HCT116 (cell line): Measurements from ENCODE around the gene DHPS. TPM values are rescaled to one million over a fixed set of nuclear protein-coding genes. Genes with fewer than 3 reads are reported as not detected.

Experiments used
- ATAC-seq: fragments of 200-7000 bp; cut with Tn5 transposase; 2 replicates; pipeline ENCODE4 v1.9.1; 2020; ENCODE audit warnings: mild to moderate bottlenecking, moderate library complexity
- BruUV-seq: library from RNA; stranded (reverse); fragments of 400-500 nt; replicated peaks from 2 replicates; lab custom pipeline; 2021; lab: Mats Ljungman, UMichigan
- CTCF ChIA-PET: fragments of 300-600 bp; sonication (Branson Sonifier 250); formaldehyde crosslinking; loops from one replicate; lab custom pipeline; 2021; ENCODE audit warnings: antibody characterized with exemption; lab: Charles Lee
- POLR2A ChIA-PET: fragments of 300-600, 350-600 bp; sonication (Branson Sonifier 250); formaldehyde crosslinking; loops from one replicate; lab custom pipeline; 2021; ENCODE audit warnings: antibody characterized with exemption; lab: Charles Lee
- RAD21 ChIA-PET, 2 experiments: fragments of 300-600 bp; sonication (Branson Sonifier 250); formaldehyde crosslinking; loops; one replicate each; lab custom pipeline; 2023; ENCODE audit warnings: low total read pairs in 2 of 2; ENCODE audit not compliant: uncharacterized antibody in 2 of 2, unreplicated experiment in 2 of 2, low non-redundant PET in 1 of 2; lab: Charles Lee
- DNase-seq: peaks from one replicate; pipeline ENCODE4 v3.0.0-alpha.2; 2010; ENCODE audit warnings: low read depth, low spot score
- H2AFZ ChIP-seq: fragments of 200-600 bp; shearing (Covaris generic), sonication (generic); 2 replicates; pipeline ENCODE4 v1.6.1; 2017; ENCODE audit warnings: low read depth, mixed run types, mixed read lengths, antibody characterized with exemption, low read length; ENCODE audit not compliant: poor library complexity, severe bottlenecking
- H3K27ac ChIP-seq: 2 replicates; pipeline ENCODE4 v1.5.1; 2012; ENCODE audit warnings: low read depth, low read length
- H3K27me3 ChIP-seq: fragments of 200-600 bp; sonication (generic); 2 replicates; pipeline ENCODE4 v1.6.1; 2016; ENCODE audit warnings: mixed run types, low read length, mixed read lengths; ENCODE audit not compliant: insufficient read depth
- H3K36me3 ChIP-seq, 2 experiments: fragments of 200-500 bp in 1 of 2; fragments of 200-600 bp in 1 of 2; sonication (Bioruptor generic) in 1 of 2; sonication (generic) in 1 of 2; 2 replicates each; pipeline versions ENCODE4 v1.5.1 to v1.6.1; 2014 to 2016; ENCODE audit warnings: low read length in 2 of 2, inconsistent platforms in 1 of 2, mixed read lengths in 1 of 2, mixed run types in 1 of 2; ENCODE audit not compliant: insufficient read depth in 2 of 2, control insufficient read depth in 1 of 2
- H3K4me1 ChIP-seq, 2 experiments: fragments of 200-600 bp in 1 of 2; sonication (generic) in 1 of 2; 2 replicates each; pipeline versions ENCODE4 v1.5.1 to v1.6.1; 2012 to 2017; ENCODE audit warnings: low read length in 2 of 2, inconsistent platforms in 1 of 2, mild to moderate bottlenecking in 1 of 2, mixed read lengths in 1 of 2, mixed run types in 1 of 2, moderate library complexity in 1 of 2; ENCODE audit not compliant: insufficient read depth in 2 of 2, control insufficient read depth in 1 of 2
- H3K4me2 ChIP-seq: fragments of 200-600 bp; sonication (generic); 2 replicates; pipeline ENCODE4 v1.6.1; 2017; ENCODE audit warnings: mixed run types, low read length, mixed read lengths
- H3K4me3 ChIP-seq, 2 experiments: fragments of 200-600 bp in 1 of 2; sonication (generic) in 1 of 2; replicated peaks in 1 of 2; 2 replicates each; pipeline ENCODE4 v1.5.1; 2011 to 2016; ENCODE audit warnings: low read length in 2 of 2, control low read depth in 1 of 2, low read depth in 1 of 2, mild to moderate bottlenecking in 1 of 2, mixed read lengths in 1 of 2, mixed run types in 1 of 2
- H3K79me2 ChIP-seq: fragments of 200-600 bp; sonication (generic); 2 replicates; pipeline ENCODE4 v1.6.1; 2017; ENCODE audit warnings: mild to moderate bottlenecking, mixed run types, low read length, moderate library complexity, mixed read lengths; ENCODE audit not compliant: insufficient read depth
- H3K9ac ChIP-seq: fragments of 200-600 bp; sonication (generic); 2 replicates; pipeline ENCODE4 v1.6.1; 2016; ENCODE audit warnings: low read length, mixed read lengths
- H3K9me2 ChIP-seq: fragments of 200-600 bp; sonication (generic), shearing (Covaris generic); 2 replicates; pipeline ENCODE4 v1.6.1; 2017; ENCODE audit warnings: mixed run types, mild to moderate bottlenecking, moderate library complexity; ENCODE audit not compliant: insufficient read depth
- H3K9me3 ChIP-seq, 2 experiments: fragments of 200-500 bp in 1 of 2; fragments of 200-600 bp in 1 of 2; sonication (Bioruptor generic) in 1 of 2; sonication (generic) in 1 of 2; 2 replicates each; pipeline ENCODE4 v1.6.1; 2014 to 2017; ENCODE audit warnings: low read length in 2 of 2, mixed read lengths in 2 of 2, inconsistent platforms in 1 of 2, low read depth in 1 of 2, mild to moderate bottlenecking in 1 of 2, mixed run types in 1 of 2, moderate library complexity in 1 of 2; ENCODE audit not compliant: control insufficient read depth in 1 of 2, insufficient read depth in 1 of 2
- H4K20me1 ChIP-seq: fragments of 200-600 bp; sonication (generic), shearing (Covaris generic); 2 replicates; pipeline ENCODE4 v1.6.1; 2017; ENCODE audit warnings: mixed run types, mild to moderate bottlenecking, moderate library complexity; ENCODE audit not compliant: insufficient read depth
- CEBPB ChIP-seq: IDR thresholded peaks from 2 replicates; pipeline ENCODE4 v1.6.1; 2012; ENCODE audit warnings: low read depth
- EGR1 ChIP-seq: IDR thresholded peaks from 2 replicates; pipeline ENCODE4 v1.6.1; 2012; ENCODE audit warnings: low read depth
- JUND ChIP-seq: IDR thresholded peaks from 2 replicates; pipeline ENCODE4 v1.6.1; 2012
- POLR2A ChIP-seq: IDR thresholded peaks from 2 replicates; pipeline ENCODE4 v1.7.0; 2011; ENCODE audit warnings: borderline replicate concordance; ENCODE audit not compliant: insufficient read depth, insufficient read length; ENCODE audit errors: extremely low read depth
- RAD21 ChIP-seq: IDR thresholded peaks from 2 replicates; pipeline ENCODE4 v1.6.1; 2012; ENCODE audit warnings: low read depth, mild to moderate bottlenecking
- SIN3A ChIP-seq: IDR thresholded peaks from 2 replicates; pipeline ENCODE4 v1.6.1; 2012; ENCODE audit warnings: low read depth
- SP1 ChIP-seq: IDR thresholded peaks from 2 replicates; pipeline ENCODE4 v1.6.1; 2012; ENCODE audit warnings: low read depth
- TCF7L2 ChIP-seq: IDR thresholded peaks from 2 replicates; pipeline ENCODE4 v1.7.0; 2011; ENCODE audit warnings: borderline replicate concordance, inconsistent platforms; ENCODE audit not compliant: insufficient read depth, insufficient read length; ENCODE audit errors: extremely low read depth
- YY1 ChIP-seq: IDR thresholded peaks from 2 replicates; pipeline ENCODE4 v1.6.1; 2011; ENCODE audit warnings: low read length, low read depth, moderate library complexity, mild to moderate bottlenecking; ENCODE audit not compliant: insufficient replicate concordance; ENCODE audit errors: extremely low read depth
- intact Hi-C: fragments of 100-400 bp; cut with micrococcal nuclease; formaldehyde crosslinking; loops from 2 replicates; pipeline ENCODE4 v1.10.0; 2022
- total RNA-seq: library from RNA; stranded (reverse); gene quantifications from one replicate; pipeline ENCODE4 v1.2.1, GENCODE V29; 2021; ENCODE audit not compliant: unreplicated experiment
- TF ChIP-seq, protein P1 (sequence below): IDR thresholded peaks from 2 replicates; pipeline ENCODE4 v1.6.1; 2012

Gene DHPS
- total RNA-seq, 1 experiment from 2014 or later: 134 TPM

DNA sequence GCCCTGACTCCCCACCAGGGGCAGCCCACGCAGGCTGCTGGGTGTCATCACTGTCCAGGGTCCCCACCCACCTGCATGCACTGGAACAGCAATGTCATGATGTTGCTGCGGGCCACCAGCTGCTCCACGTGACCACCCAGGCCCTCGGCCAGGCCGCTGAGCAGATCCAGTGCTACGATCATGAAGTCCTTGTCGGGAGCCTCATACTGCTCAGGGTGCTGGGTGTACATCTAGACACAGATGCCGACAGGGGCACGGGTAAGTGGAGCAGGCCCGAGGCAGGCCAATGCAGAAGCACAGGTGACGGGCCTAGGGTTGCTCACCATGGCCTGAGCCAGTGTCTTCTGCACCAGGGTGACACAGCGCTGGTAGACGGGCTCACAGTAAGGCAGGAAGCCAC lies 23.5 kb upstream of the DHPS start:
- ATAC-seq (no peak), DNase-seq (no peak)
- H3K4me1 ChIP-seq: no peaks in the 10 kb centered on the region
- no peak overlapping the region for H3K4me2 ChIP-seq
- BruUV-seq: no TSS peak
- no peak overlapping the region for H2AFZ ChIP-seq
- TF ChIP-seq SIN3A (no peak), CEBPB (no peak), SP1 (no peak), JUND (no peak), TCF7L2 (no peak), EGR1 (no peak), POLR2A (no peak), YY1 (no peak), RAD21 (no peak)
- H3K9me3 ChIP-seq: no peaks in the 10 kb centered on the region
- ChIA-PET CTCF (no interaction called here), RAD21 (no interaction called here), POLR2A (no interaction called here)
- peaks cover 9% of the 10 kb centered on the region; the same call in 1 of the 2 replicates for H3K79me2 ChIP-seq
- H3K27me3 ChIP-seq: no peaks in the 10 kb centered on the region
- H3K9ac ChIP-seq: no peak overlapping the region
- intact Hi-C loops: no loop called here
- no peak overlapping the region for H3K27ac ChIP-seq
- H3K4me3 ChIP-seq: no peak overlapping the region
- no peaks in the 10 kb centered on the region for H3K9me2 ChIP-seq
- peaks cover 53 to 71% of the 10 kb centered on the region in 2 experiments for H3K36me3 ChIP-seq
- H4K20me1 ChIP-seq: no peaks in the 10 kb centered on the region

DNA sequence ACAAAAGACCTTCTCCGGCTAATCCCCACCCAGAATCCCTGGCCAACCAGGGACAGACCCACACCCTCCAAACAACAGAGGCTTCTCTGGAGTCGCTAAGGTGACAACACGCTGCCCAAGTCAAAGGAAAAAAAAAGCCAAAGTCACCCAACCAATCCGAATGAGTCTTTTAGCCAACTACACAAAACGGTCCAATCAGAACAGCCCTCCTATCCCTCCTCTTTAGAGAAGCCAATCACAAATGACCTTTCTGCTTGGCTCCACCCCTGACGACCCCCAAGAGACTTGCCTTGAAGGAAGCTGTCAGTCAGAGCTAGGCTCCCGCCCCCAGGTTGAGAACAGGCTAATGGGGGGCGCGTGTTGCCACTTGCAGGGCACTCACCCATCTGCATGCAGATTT lies 21.4 kb upstream of the DHPS start:
- no peak overlapping the region for H3K4me2 ChIP-seq
- H3K4me1 ChIP-seq: no peaks in the 10 kb centered on the region
- CTCF ChIA-PET: no interaction called here
- no peaks in the 10 kb centered on the region for H3K27me3 ChIP-seq
- no peaks in the 10 kb centered on the region for H3K9me2 ChIP-seq
- no peak overlapping the region for H3K9ac ChIP-seq
- BruUV-seq: no TSS peak
- H3K4me3 ChIP-seq: no peak overlapping the region
- peaks cover 55 to 66% of the 10 kb centered on the region in 2 experiments for H3K36me3 ChIP-seq
- RAD21 ChIA-PET: no interaction called here
- H3K9me3 ChIP-seq: no peaks in the 10 kb centered on the region
- no peaks in the 10 kb centered on the region for H4K20me1 ChIP-seq
- ATAC-seq: peak; percentile 79
- peak; percentile 57 for DNase-seq
- POLR2A ChIA-PET: no interaction called here
- peaks cover 3% of the 10 kb centered on the region; the same call in 1 of the 2 replicates for H3K79me2 ChIP-seq
- H3K27ac ChIP-seq: no peak overlapping the region
- TF ChIP-seq TCF7L2: no peak
- no peak for TF ChIP-seq JUND
- TF ChIP-seq, protein P1, sequence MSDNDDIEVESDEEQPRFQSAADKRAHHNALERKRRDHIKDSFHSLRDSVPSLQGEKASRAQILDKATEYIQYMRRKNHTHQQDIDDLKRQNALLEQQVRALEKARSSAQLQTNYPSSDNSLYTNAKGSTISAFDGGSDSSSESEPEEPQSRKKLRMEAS: no peak
- TF ChIP-seq EGR1: no peak
- TF ChIP-seq CEBPB: no peak
- peak; percentile 65 for TF ChIP-seq SP1
- no peak for TF ChIP-seq YY1
- H2AFZ ChIP-seq: no peak overlapping the region
- intact Hi-C loops: no loop called here
